WTC11 (cell line): ENCODE measurements around the gene TRIM65. TPM values are rescaled to one million over a fixed set of nuclear protein-coding genes. Genes with fewer than 3 reads are reported as not detected.

Experiments used
- ATAC-seq: fragments of 200-7000 bp; cut with Tn5 transposase; 2 replicates; pipeline ENCODE4 v1.10.0; 2021; ENCODE audit warnings: mild to moderate bottlenecking, moderate library complexity
- CTCF ChIA-PET: fragments of 300-600 bp; sonication (Branson Sonifier 250); formaldehyde crosslinking; loops from one replicate; lab custom pipeline; 2021; ENCODE audit warnings: antibody characterized with exemption; lab: Charles Lee
- POLR2A ChIA-PET: fragments of 350-600 bp; sonication (Branson Sonifier 250); formaldehyde crosslinking; loops from one replicate; lab custom pipeline; 2021; ENCODE audit warnings: antibody characterized with exemption; lab: Charles Lee
- DNase-seq: peaks from one replicate; pipeline ENCODE4 v3.0.0; 2021; ENCODE audit warnings: low spot score
- H3K27ac Mint-ChIP-seq: 2 replicates; pipeline ENCODE4 v1.8.0; 2021; ENCODE audit warnings: mixed read lengths
- H3K27me3 Mint-ChIP-seq: 2 replicates; pipeline ENCODE4 v1.8.0; 2021; ENCODE audit warnings: low read depth, mild to moderate bottlenecking, moderate library complexity, mixed read lengths
- H3K36me3 Mint-ChIP-seq: 2 replicates; pipeline ENCODE4 v1.8.0; 2021; ENCODE audit warnings: mixed read lengths
- H3K4me1 Mint-ChIP-seq: 2 replicates; pipeline ENCODE4 v1.8.0; 2022; ENCODE audit warnings: mixed read lengths
- H3K4me3 Mint-ChIP-seq: 2 replicates; pipeline ENCODE4 v1.8.0; 2021; ENCODE audit warnings: mild to moderate bottlenecking, moderate library complexity, mixed read lengths
- H3K9me3 Mint-ChIP-seq: 2 replicates; pipeline ENCODE4 v1.8.0; 2021; ENCODE audit warnings: mixed read lengths
- JAZF1 ChIP-seq: fragments of 250-450 bp; sonication (Bioruptor Pico); IDR thresholded peaks from 2 replicates; pipeline ENCODE4 v1.9.0; 2021; ENCODE audit warnings: moderate library complexity, mild to moderate bottlenecking, inconsistent platforms
- KAT7 ChIP-seq: sonication (generic); formaldehyde crosslinking; IDR thresholded peaks from 2 replicates; pipeline ENCODE4 v1.8.1; 2023; ENCODE audit warnings: missing genetic modification reagents, mild to moderate bottlenecking, borderline replicate concordance
- RORB ChIP-seq: fragments of 250-450 bp; sonication (Bioruptor Pico); IDR thresholded peaks from 2 replicates; pipeline ENCODE4 v1.9.0; 2021; ENCODE audit warnings: mild to moderate bottlenecking
- TEAD4 ChIP-seq: sonication (generic); formaldehyde crosslinking; IDR thresholded peaks from 2 replicates; pipeline ENCODE4 v1.8.0; 2022; ENCODE audit warnings: mild to moderate bottlenecking, missing genetic modification reagents
- ZNF416 ChIP-seq: fragments of 250-450 bp; sonication (Bioruptor Pico); IDR thresholded peaks from 2 replicates; pipeline ENCODE4 v1.9.0; 2021; ENCODE audit warnings: mild to moderate bottlenecking, inconsistent platforms
- total RNA-seq: library from RNA; stranded (reverse); gene quantifications from 3 replicates; pipeline ENCODE4 v1.2.3, GENCODE V29; 2021
- TF ChIP-seq, protein P1 (sequence below): sonication (generic); formaldehyde crosslinking; IDR thresholded peaks from 2 replicates; pipeline ENCODE4 v1.8.0; 2022; ENCODE audit warnings: mild to moderate bottlenecking, missing genetic modification reagents
- TF ChIP-seq, protein P2 (sequence below): sonication (generic); formaldehyde crosslinking; IDR thresholded peaks from 2 replicates; pipeline ENCODE4 v1.8.1; 2022; ENCODE audit warnings: low read depth, missing genetic modification reagents, borderline replicate concordance
- TF ChIP-seq, protein P3 (sequence below): sonication (generic); formaldehyde crosslinking; IDR thresholded peaks from 2 replicates; pipeline ENCODE4 v1.8.1; 2023; ENCODE audit warnings: mild to moderate bottlenecking, moderate library complexity, missing genetic modification reagents
- TF ChIP-seq, protein P4 (sequence below): sonication (generic); formaldehyde crosslinking; conservative IDR thresholded peaks from 2 replicates; pipeline ENCODE4 v1.8.1; 2023; ENCODE audit warnings: mild to moderate bottlenecking, low read depth, missing genetic modification reagents, moderate library complexity
- TF ChIP-seq, protein P5 (sequence below): sonication (generic); formaldehyde crosslinking; IDR thresholded peaks from 2 replicates; pipeline ENCODE4 v1.8.1; 2022; ENCODE audit warnings: low read depth, mild to moderate bottlenecking, moderate library complexity, missing genetic modification reagents, borderline replicate concordance
- TF ChIP-seq, protein P6 (sequence below): sonication (generic); formaldehyde crosslinking; IDR thresholded peaks from 2 replicates; pipeline ENCODE4 v1.8.0; 2023; ENCODE audit warnings: missing genetic modification reagents, mild to moderate bottlenecking, borderline replicate concordance

Gene TRIM65
- total RNA-seq, 1 experiment from 2014 or later, result 56.4 TPM

DNA sequence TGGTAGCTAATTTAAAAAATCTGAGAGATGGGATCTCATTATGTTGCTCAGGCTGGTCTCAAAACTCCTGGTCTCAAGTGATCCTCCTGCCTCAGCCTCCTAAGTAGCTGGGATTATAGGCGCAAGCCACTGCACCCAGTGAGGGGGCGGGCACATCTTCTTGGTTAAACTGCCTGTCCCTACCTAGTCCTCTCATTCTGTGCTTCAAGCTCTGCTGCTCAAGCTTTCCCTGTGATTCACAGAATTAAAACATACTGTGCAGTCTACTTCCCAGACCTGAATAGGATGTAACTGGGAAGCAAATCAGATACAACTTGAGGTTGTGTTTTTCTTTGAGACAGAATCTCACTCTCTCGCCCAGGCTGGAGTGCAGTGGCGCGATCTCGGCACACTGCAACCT is 5.7 kb upstream of the TRIM65 start:
- Mint-ChIP-seq H3K27me3 (no peaks in the 10 kb centered on the region), H3K27ac (no peak overlapping the region), H3K9me3 (no peaks in the 10 kb centered on the region), H3K4me3 (no peak overlapping the region), H3K36me3 (peaks cover 16% of the 10 kb centered on the region), H3K4me1 (peaks cover 8% of the 10 kb centered on the region)
- ATAC-seq, result no peak
- ChIA-PET CTCF (no interaction called here), POLR2A (no interaction called here)
- DNase-seq, result no peak
- TF ChIP-seq RORB (CRISPR knock-in tag), result no peak
- TF ChIP-seq ZNF416 (CRISPR knock-in tag), result no peak
- TF ChIP-seq, protein P1, sequence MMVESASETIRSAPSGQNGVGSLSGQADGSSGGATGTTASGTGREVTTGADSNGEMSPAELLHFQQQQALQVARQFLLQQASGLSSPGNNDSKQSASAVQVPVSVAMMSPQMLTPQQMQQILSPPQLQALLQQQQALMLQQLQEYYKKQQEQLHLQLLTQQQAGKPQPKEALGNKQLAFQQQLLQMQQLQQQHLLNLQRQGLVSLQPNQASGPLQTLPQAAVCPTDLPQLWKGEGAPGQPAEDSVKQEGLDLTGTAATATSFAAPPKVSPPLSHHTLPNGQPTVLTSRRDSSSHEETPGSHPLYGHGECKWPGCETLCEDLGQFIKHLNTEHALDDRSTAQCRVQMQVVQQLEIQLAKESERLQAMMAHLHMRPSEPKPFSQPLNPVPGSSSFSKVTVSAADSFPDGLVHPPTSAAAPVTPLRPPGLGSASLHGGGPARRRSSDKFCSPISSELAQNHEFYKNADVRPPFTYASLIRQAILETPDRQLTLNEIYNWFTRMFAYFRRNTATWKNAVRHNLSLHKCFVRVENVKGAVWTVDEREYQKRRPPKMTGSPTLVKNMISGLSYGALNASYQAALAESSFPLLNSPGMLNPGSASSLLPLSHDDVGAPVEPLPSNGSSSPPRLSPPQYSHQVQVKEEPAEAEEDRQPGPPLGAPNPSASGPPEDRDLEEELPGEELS (CRISPR knock-in tag), result no peak
- TF ChIP-seq, protein P2, sequence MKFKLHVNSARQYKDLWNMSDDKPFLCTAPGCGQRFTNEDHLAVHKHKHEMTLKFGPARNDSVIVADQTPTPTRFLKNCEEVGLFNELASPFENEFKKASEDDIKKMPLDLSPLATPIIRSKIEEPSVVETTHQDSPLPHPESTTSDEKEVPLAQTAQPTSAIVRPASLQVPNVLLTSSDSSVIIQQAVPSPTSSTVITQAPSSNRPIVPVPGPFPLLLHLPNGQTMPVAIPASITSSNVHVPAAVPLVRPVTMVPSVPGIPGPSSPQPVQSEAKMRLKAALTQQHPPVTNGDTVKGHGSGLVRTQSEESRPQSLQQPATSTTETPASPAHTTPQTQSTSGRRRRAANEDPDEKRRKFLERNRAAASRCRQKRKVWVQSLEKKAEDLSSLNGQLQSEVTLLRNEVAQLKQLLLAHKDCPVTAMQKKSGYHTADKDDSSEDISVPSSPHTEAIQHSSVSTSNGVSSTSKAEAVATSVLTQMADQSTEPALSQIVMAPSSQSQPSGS (CRISPR knock-in tag), result no peak
- TF ChIP-seq, protein P3, sequence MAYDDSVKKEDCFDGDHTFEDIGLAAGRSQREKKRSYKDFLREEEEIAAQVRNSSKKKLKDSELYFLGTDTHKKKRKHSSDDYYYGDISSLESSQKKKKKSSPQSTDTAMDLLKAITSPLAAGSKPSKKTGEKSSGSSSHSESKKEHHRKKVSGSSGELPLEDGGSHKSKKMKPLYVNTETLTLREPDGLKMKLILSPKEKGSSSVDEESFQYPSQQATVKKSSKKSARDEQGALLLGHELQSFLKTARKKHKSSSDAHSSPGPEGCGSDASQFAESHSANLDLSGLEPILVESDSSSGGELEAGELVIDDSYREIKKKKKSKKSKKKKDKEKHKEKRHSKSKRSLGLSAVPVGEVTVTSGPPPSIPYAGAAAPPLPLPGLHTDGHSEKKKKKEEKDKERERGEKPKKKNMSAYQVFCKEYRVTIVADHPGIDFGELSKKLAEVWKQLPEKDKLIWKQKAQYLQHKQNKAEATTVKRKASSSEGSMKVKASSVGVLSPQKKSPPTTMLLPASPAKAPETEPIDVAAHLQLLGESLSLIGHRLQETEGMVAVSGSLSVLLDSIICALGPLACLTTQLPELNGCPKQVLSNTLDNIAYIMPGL (CRISPR knock-in tag), result no peak
- TF ChIP-seq, protein P4, sequence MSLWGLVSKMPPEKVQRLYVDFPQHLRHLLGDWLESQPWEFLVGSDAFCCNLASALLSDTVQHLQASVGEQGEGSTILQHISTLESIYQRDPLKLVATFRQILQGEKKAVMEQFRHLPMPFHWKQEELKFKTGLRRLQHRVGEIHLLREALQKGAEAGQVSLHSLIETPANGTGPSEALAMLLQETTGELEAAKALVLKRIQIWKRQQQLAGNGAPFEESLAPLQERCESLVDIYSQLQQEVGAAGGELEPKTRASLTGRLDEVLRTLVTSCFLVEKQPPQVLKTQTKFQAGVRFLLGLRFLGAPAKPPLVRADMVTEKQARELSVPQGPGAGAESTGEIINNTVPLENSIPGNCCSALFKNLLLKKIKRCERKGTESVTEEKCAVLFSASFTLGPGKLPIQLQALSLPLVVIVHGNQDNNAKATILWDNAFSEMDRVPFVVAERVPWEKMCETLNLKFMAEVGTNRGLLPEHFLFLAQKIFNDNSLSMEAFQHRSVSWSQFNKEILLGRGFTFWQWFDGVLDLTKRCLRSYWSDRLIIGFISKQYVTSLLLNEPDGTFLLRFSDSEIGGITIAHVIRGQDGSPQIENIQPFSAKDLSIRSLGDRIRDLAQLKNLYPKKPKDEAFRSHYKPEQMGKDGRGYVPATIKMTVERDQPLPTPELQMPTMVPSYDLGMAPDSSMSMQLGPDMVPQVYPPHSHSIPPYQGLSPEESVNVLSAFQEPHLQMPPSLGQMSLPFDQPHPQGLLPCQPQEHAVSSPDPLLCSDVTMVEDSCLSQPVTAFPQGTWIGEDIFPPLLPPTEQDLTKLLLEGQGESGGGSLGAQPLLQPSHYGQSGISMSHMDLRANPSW, result no peak
- no peak for TF ChIP-seq KAT7 (CRISPR knock-in tag)

DNA sequence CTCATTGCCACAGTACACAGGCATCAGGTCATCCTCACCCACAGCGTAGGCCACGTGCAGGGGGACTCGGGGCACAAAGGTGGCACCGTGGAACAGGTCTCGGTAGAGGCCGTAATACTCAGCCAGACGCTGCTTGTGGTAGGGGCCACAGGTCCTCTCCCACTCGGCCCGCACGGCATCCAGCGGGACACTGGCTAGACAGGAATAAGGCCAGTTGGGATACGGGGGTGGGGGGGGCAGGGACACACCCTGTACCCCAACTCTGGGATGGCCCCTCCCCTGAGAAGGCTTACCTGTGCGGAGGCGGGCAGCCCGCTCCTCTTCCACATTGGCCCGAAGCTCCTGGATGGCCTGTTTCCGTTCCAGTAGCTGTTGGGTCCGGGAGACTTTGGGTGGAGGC is 5.0 kb upstream of the TRIM65 start:
- Mint-ChIP-seq H3K4me3 (no peak overlapping the region), H3K27ac (no peak overlapping the region), H3K4me1 (peaks cover 10% of the 10 kb centered on the region), H3K36me3 (peaks cover 16% of the 10 kb centered on the region), H3K9me3 (no peaks in the 10 kb centered on the region), H3K27me3 (no peaks in the 10 kb centered on the region)
- POLR2A ChIA-PET, result no interaction called here
- CTCF ChIA-PET, result no interaction called here
- TF ChIP-seq TEAD4 (CRISPR knock-in tag) (no peak), JAZF1 (no peak), ZNF416 (CRISPR knock-in tag) (no peak)
- TF ChIP-seq, protein P5, sequence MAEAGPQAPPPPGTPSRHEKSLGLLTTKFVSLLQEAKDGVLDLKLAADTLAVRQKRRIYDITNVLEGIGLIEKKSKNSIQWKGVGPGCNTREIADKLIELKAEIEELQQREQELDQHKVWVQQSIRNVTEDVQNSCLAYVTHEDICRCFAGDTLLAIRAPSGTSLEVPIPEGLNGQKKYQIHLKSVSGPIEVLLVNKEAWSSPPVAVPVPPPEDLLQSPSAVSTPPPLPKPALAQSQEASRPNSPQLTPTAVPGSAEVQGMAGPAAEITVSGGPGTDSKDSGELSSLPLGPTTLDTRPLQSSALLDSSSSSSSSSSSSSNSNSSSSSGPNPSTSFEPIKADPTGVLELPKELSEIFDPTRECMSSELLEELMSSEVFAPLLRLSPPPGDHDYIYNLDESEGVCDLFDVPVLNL (CRISPR knock-in tag), result no peak
- TF ChIP-seq, protein P6, sequence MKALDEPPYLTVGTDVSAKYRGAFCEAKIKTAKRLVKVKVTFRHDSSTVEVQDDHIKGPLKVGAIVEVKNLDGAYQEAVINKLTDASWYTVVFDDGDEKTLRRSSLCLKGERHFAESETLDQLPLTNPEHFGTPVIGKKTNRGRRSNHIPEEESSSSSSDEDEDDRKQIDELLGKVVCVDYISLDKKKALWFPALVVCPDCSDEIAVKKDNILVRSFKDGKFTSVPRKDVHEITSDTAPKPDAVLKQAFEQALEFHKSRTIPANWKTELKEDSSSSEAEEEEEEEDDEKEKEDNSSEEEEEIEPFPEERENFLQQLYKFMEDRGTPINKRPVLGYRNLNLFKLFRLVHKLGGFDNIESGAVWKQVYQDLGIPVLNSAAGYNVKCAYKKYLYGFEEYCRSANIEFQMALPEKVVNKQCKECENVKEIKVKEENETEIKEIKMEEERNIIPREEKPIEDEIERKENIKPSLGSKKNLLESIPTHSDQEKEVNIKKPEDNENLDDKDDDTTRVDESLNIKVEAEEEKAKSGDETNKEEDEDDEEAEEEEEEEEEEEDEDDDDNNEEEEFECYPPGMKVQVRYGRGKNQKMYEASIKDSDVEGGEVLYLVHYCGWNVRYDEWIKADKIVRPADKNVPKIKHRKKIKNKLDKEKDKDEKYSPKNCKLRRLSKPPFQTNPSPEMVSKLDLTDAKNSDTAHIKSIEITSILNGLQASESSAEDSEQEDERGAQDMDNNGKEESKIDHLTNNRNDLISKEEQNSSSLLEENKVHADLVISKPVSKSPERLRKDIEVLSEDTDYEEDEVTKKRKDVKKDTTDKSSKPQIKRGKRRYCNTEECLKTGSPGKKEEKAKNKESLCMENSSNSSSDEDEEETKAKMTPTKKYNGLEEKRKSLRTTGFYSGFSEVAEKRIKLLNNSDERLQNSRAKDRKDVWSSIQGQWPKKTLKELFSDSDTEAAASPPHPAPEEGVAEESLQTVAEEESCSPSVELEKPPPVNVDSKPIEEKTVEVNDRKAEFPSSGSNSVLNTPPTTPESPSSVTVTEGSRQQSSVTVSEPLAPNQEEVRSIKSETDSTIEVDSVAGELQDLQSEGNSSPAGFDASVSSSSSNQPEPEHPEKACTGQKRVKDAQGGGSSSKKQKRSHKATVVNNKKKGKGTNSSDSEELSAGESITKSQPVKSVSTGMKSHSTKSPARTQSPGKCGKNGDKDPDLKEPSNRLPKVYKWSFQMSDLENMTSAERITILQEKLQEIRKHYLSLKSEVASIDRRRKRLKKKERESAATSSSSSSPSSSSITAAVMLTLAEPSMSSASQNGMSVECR (CRISPR knock-in tag), result no peak
- DNase-seq (no peak), ATAC-seq (no peak)
